Panc1 (cell line): ENCODE results near the gene ALDH1L2. TPM values are rescaled to one million over a fixed set of nuclear protein-coding genes. Genes with fewer than 3 reads are reported as not detected.

Source experiments
- ATAC-seq: fragments of 200-7000 bp; cut with Tn5 transposase; 2 replicates; pipeline ENCODE4 v1.9.1; 2020; ENCODE audit warnings: mild to moderate bottlenecking, moderate library complexity
- BruUV-seq: library from RNA; stranded (reverse); fragments of 400-500 nt; replicated peaks from 2 replicates; lab custom pipeline; 2021; lab: Mats Ljungman, UMichigan
- CTCF ChIA-PET: fragments of 300-600 bp; sonication (Branson Sonifier 250); formaldehyde crosslinking; loops from one replicate; lab custom pipeline; 2022; ENCODE audit warnings: antibody characterized with exemption; lab: Charles Lee
- POLR2A ChIA-PET: fragments of 300-600 bp; sonication (Branson Sonifier 250); formaldehyde crosslinking; loops from one replicate; lab custom pipeline; 2022; ENCODE audit warnings: antibody characterized with exemption; lab: Charles Lee
- DNase-seq: peaks from one replicate; pipeline ENCODE4 v3.0.0-alpha.2; 2010; ENCODE audit warnings: low read depth, low spot score
- H3K27ac ChIP-seq: 2 replicates; pipeline ENCODE4 v1.5.1; 2011; ENCODE audit warnings: mild to moderate bottlenecking, low read length, inconsistent platforms
- H3K27me3 ChIP-seq: fragments of 200-500 bp; sonication (Bioruptor generic); 2 replicates; pipeline ENCODE4 v1.6.0; 2014; ENCODE audit warnings: low read length, inconsistent platforms; ENCODE audit not compliant: control insufficient read depth, insufficient read depth
- H3K36me3 ChIP-seq: fragments of 200-500 bp; sonication (Bioruptor generic); 2 replicates; pipeline ENCODE4 v1.5.1; 2014; ENCODE audit warnings: inconsistent platforms, mild to moderate bottlenecking, low read length, moderate library complexity; ENCODE audit not compliant: control insufficient read depth, insufficient read depth
- H3K4me1 ChIP-seq: 2 replicates; pipeline ENCODE4 v1.5.1; 2011; ENCODE audit warnings: inconsistent platforms, mild to moderate bottlenecking, low read length, moderate library complexity; ENCODE audit not compliant: control insufficient read depth, insufficient read depth
- H3K4me3 ChIP-seq, 2 experiments: 2 replicates each; pipeline ENCODE4 v1.5.1; 2011 to 2012; ENCODE audit warnings: low read depth in 2 of 2, low read length in 2 of 2, mild to moderate bottlenecking in 2 of 2, inconsistent platforms in 1 of 2, moderate library complexity in 1 of 2
- H3K9me3 ChIP-seq: fragments of 200-500 bp; sonication (Bioruptor generic); 2 replicates; pipeline ENCODE4 v1.5.1; 2014; ENCODE audit warnings: low read depth, mild to moderate bottlenecking, inconsistent platforms, low read length, moderate library complexity; ENCODE audit not compliant: control insufficient read depth, insufficient read depth
- POLR2AphosphoS5 ChIP-seq: IDR thresholded peaks from 2 replicates; pipeline ENCODE4 v1.6.1; 2012; ENCODE audit warnings: mild to moderate bottlenecking, low read depth, low read length, moderate library complexity
- REST ChIP-seq, 2 experiments: IDR thresholded peaks; 2 replicates each; pipeline ENCODE4 v1.6.1; 2011 to 2012; ENCODE audit warnings: low read depth in 2 of 2, control low read depth in 1 of 2, low read length in 1 of 2, mild to moderate bottlenecking in 1 of 2, moderate library complexity in 1 of 2; ENCODE audit not compliant: insufficient read depth in 1 of 2
- SIN3A ChIP-seq: IDR thresholded peaks from 2 replicates; pipeline ENCODE4 v1.6.1; 2012; ENCODE audit warnings: low read depth, mild to moderate bottlenecking, low read length, moderate library complexity, borderline replicate concordance; ENCODE audit not compliant: insufficient read depth
- TCF7L2 ChIP-seq: IDR thresholded peaks from 2 replicates; pipeline ENCODE4 v1.6.1; 2011; ENCODE audit warnings: mild to moderate bottlenecking, low read depth, low read length, inconsistent platforms
- in situ Hi-C: cut with HindIII; loops from 2 replicates; pipeline ENCODE4 v1.10.0; 2016; ENCODE audit warnings: low sequenced_read_pairs, low pct_unique_long_range_greater_than_20kb
- intact Hi-C: fragments of 100-400 bp; cut with micrococcal nuclease; formaldehyde crosslinking; loops from one replicate; pipeline ENCODE4 v1.10.0; 2022; ENCODE audit not compliant: unreplicated experiment
- total RNA-seq: library from RNA; stranded (reverse); gene quantifications from one replicate; pipeline ENCODE4 v1.2.1, GENCODE V29; 2021; ENCODE audit not compliant: unreplicated experiment
- TF ChIP-seq, protein P1 (sequence below): fragments of 450-650 bp; IDR thresholded peaks from 2 replicates; pipeline ENCODE4 v1.5.1; 2017; ENCODE audit warnings: mild to moderate bottlenecking

The ALDH1L2 gene
- total RNA-seq, 1 experiment from 2014 or later, result 2.2 TPM

- CTCF ChIA-PET, result no interaction called here
- intact Hi-C loops (no loop called here), in situ Hi-C loops (no loop called here)
- TF ChIP-seq, protein P1, sequence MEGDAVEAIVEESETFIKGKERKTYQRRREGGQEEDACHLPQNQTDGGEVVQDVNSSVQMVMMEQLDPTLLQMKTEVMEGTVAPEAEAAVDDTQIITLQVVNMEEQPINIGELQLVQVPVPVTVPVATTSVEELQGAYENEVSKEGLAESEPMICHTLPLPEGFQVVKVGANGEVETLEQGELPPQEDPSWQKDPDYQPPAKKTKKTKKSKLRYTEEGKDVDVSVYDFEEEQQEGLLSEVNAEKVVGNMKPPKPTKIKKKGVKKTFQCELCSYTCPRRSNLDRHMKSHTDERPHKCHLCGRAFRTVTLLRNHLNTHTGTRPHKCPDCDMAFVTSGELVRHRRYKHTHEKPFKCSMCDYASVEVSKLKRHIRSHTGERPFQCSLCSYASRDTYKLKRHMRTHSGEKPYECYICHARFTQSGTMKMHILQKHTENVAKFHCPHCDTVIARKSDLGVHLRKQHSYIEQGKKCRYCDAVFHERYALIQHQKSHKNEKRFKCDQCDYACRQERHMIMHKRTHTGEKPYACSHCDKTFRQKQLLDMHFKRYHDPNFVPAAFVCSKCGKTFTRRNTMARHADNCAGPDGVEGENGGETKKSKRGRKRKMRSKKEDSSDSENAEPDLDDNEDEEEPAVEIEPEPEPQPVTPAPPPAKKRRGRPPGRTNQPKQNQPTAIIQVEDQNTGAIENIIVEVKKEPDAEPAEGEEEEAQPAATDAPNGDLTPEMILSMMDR, result no peak
- TF ChIP-seq SIN3A, result no peak
- ATAC-seq (no peak), DNase-seq (no peak)
- Histone ChIP-seq H3K9me3 (no peaks in the 10 kb centered on the region), H3K27me3 (no peaks in the 10 kb centered on the region), H3K4me1 (no peaks in the 10 kb centered on the region), H3K27ac (no peak overlapping the region), H3K4me3 (no peak overlapping the region), H3K36me3 (no peaks in the 10 kb centered on the region)
- no TSS peak for BruUV-seq
- POLR2A ChIA-PET, result no interaction called here
Measured at GRCh38 chr12:105041186-105041585, 43.1 kb downstream of the ALDH1L2 start.

GRCh38 chr12:105040476-105040875, 43.8 kb downstream of the ALDH1L2 start:
- ChIA-PET CTCF (interaction anchor here (0.6 kb wide), 1 partner anchor 386 kb away, joined by 4 read pairs; no protein-coding TSS in a partner anchor), POLR2A (no interaction called here)
- no peaks in the 10 kb centered on the region for H3K9me3 ChIP-seq
- H3K27me3 ChIP-seq, result no peaks in the 10 kb centered on the region
- TF ChIP-seq TCF7L2, result no peak
- no peak for TF ChIP-seq REST (IDR thresholded peaks at IDR 0.05; ENCODE audit: insufficient read depth in 1 of 2, low read depth in 2 of 2, low read length in 1 of 2)
- no peak overlapping the region for H3K4me3 ChIP-seq
- H3K36me3 ChIP-seq, result no peaks in the 10 kb centered on the region
- no TSS peak for BruUV-seq
- DNase-seq (no peak), ATAC-seq (no peak)
- in situ Hi-C loops (no loop called here), intact Hi-C loops (no loop called here)
- H3K27ac ChIP-seq, result no peak overlapping the region
- no peaks in the 10 kb centered on the region for H3K4me1 ChIP-seq

GRCh38 chr12:105036937-105037649, 47.2 kb downstream of the ALDH1L2 start:
- no peaks in the 10 kb centered on the region for H3K36me3 ChIP-seq
- no peak for ATAC-seq
- in situ Hi-C loops, result no loop called here

More at GRCh38 chr12:105036937-105037649, 47.2 kb downstream of the ALDH1L2 start:
- ChIA-PET POLR2A (interaction anchor here (0.5 kb wide), 1 partner anchor 954 kb away, joined by 3 read pairs; no protein-coding TSS in a partner anchor), CTCF (no interaction called here)
- Histone ChIP-seq H3K4me3 (no peak overlapping the region), H3K9me3 (no peaks in the 10 kb centered on the region), H3K27me3 (no peaks in the 10 kb centered on the region), H3K27ac (no peak overlapping the region), H3K4me1 (no peaks in the 10 kb centered on the region)
- DNase-seq, result no peak
- no TSS peak for BruUV-seq
- no peak for TF ChIP-seq SIN3A
- TF ChIP-seq POLR2AphosphoS5, result no peak
- no peak for TF ChIP-seq REST (IDR thresholded peaks at IDR 0.05; ENCODE audit: insufficient read depth in 1 of 2, low read depth in 2 of 2, low read length in 1 of 2)
- no peak for TF ChIP-seq TCF7L2
- TF ChIP-seq, protein P1, result no peak
- intact Hi-C loops, result no loop called here
